SK-N-SH treated with all-trans-retinoic acid at 6 μM for 48 hours (cell line): ENCODE measurements around the gene ATOH8.

Experiments used
- ATAC-seq: fragments of 200-7000 bp; cut with Tn5 transposase; 3 replicates; pipeline ENCODE4 v1.9.1; 2020; ENCODE audit warnings: mild to moderate bottlenecking, moderate library complexity
- ARNTL ChIP-seq: fragments of 450-650 bp; formaldehyde crosslinking; IDR thresholded peaks from 2 replicates; pipeline ENCODE4 v1.5.0; 2020; ENCODE audit warnings: low read depth, mild to moderate bottlenecking, moderate library complexity, borderline replicate concordance
- ESRRG ChIP-seq: fragments of 250-450 bp; sonication (Bioruptor Pico); IDR thresholded peaks from 2 replicates; pipeline ENCODE4 v1.6.1; 2021; ENCODE audit warnings: mild to moderate bottlenecking
- GLIS3 ChIP-seq: fragments of 250-450 bp; sonication (Bioruptor Pico); IDR thresholded peaks from 2 replicates; pipeline ENCODE4 v1.5.0; 2020; ENCODE audit warnings: mild to moderate bottlenecking, moderate library complexity
- ISL1 ChIP-seq: fragments of 250-450 bp; sonication (Bioruptor Pico); IDR thresholded peaks from 2 replicates; pipeline ENCODE4 v2.1.2; 2022; ENCODE audit warnings: mild to moderate bottlenecking, moderate library complexity
- OSR1 ChIP-seq: fragments of 250-450 bp; sonication (Bioruptor Pico); IDR thresholded peaks from 2 replicates; pipeline ENCODE4 v1.8.0; 2022; ENCODE audit warnings: moderate library complexity, mild to moderate bottlenecking, inconsistent platforms
- PPARA ChIP-seq: fragments of 250-450 bp; sonication (Bioruptor Pico); IDR thresholded peaks from 2 replicates; pipeline ENCODE4 v1.5.0; 2020; ENCODE audit warnings: mild to moderate bottlenecking, borderline replicate concordance
- RARB ChIP-seq: fragments of 250-450 bp; sonication (Bioruptor Pico); IDR thresholded peaks from 2 replicates; pipeline ENCODE4 v1.8.0; 2021; ENCODE audit warnings: mild to moderate bottlenecking, moderate library complexity
- SNAI2 ChIP-seq: fragments of 250-450 bp; sonication (Bioruptor Pico); IDR thresholded peaks from 2 replicates; pipeline ENCODE4 v1.5.0; 2020; ENCODE audit warnings: mild to moderate bottlenecking, moderate library complexity
- TCF4 ChIP-seq: fragments of 250-450 bp; sonication (Bioruptor Pico); IDR thresholded peaks from 2 replicates; pipeline ENCODE4 v1.8.0; 2021; ENCODE audit warnings: mild to moderate bottlenecking, moderate library complexity, borderline replicate concordance
- TOX ChIP-seq: fragments of 250-450 bp; sonication (Bioruptor Pico); IDR thresholded peaks from 2 replicates; pipeline ENCODE4 v1.8.0; 2021; ENCODE audit warnings: mild to moderate bottlenecking, moderate library complexity, borderline replicate concordance
- ZC3H10 ChIP-seq: fragments of 250-450 bp; sonication (Bioruptor Pico); IDR thresholded peaks from 2 replicates; pipeline ENCODE4 v1.5.1; 2021; ENCODE audit warnings: mild to moderate bottlenecking, moderate library complexity
- ZFP3 ChIP-seq: fragments of 250-450 bp; sonication (Bioruptor Pico); IDR thresholded peaks from 2 replicates; pipeline ENCODE4 v1.5.0; 2020; ENCODE audit warnings: mild to moderate bottlenecking, moderate library complexity
- ZFP30 ChIP-seq: fragments of 450-650 bp; formaldehyde crosslinking; IDR thresholded peaks from 2 replicates; pipeline ENCODE4 v1.5.0; 2022; ENCODE audit warnings: mild to moderate bottlenecking, moderate library complexity
- ZNF565 ChIP-seq: fragments of 450-650 bp; formaldehyde crosslinking; conservative IDR thresholded peaks from 2 replicates; pipeline ENCODE4 v1.5.0; 2020; ENCODE audit warnings: low read depth, mild to moderate bottlenecking, moderate library complexity
- ZNF70 ChIP-seq: fragments of 450-650 bp; formaldehyde crosslinking; IDR thresholded peaks from 2 replicates; pipeline ENCODE4 v1.5.0; 2020; ENCODE audit warnings: mild to moderate bottlenecking, moderate library complexity
- ZNF8 ChIP-seq: fragments of 450-650 bp; formaldehyde crosslinking; IDR thresholded peaks from 2 replicates; pipeline ENCODE4 v1.5.0; 2020; ENCODE audit warnings: mild to moderate bottlenecking, moderate library complexity
- TF ChIP-seq, protein P1 (sequence below): fragments of 250-450 bp; sonication (Bioruptor Pico); IDR thresholded peaks from 2 replicates; pipeline ENCODE4 v1.8.0; 2020; ENCODE audit warnings: mild to moderate bottlenecking, moderate library complexity, borderline replicate concordance
- TF ChIP-seq, protein P2 (sequence below): fragments of 250-450 bp; sonication (Bioruptor Pico); IDR thresholded peaks from 2 replicates; pipeline ENCODE4 v1.5.1; 2020; ENCODE audit warnings: low read depth, mild to moderate bottlenecking, moderate library complexity
- TF ChIP-seq, protein P3 (sequence below): fragments of 250-450 bp; sonication (Bioruptor Pico); IDR thresholded peaks from 2 replicates; pipeline ENCODE4 v1.5.1; 2021; ENCODE audit warnings: mild to moderate bottlenecking, moderate library complexity
- TF ChIP-seq, protein P4 (sequence below): fragments of 250-450 bp; sonication (Bioruptor Pico); IDR thresholded peaks from 2 replicates; pipeline ENCODE4 v1.8.0; 2021; ENCODE audit warnings: low read depth, mild to moderate bottlenecking, moderate library complexity, borderline replicate concordance

ATOH8 gene

DNA sequence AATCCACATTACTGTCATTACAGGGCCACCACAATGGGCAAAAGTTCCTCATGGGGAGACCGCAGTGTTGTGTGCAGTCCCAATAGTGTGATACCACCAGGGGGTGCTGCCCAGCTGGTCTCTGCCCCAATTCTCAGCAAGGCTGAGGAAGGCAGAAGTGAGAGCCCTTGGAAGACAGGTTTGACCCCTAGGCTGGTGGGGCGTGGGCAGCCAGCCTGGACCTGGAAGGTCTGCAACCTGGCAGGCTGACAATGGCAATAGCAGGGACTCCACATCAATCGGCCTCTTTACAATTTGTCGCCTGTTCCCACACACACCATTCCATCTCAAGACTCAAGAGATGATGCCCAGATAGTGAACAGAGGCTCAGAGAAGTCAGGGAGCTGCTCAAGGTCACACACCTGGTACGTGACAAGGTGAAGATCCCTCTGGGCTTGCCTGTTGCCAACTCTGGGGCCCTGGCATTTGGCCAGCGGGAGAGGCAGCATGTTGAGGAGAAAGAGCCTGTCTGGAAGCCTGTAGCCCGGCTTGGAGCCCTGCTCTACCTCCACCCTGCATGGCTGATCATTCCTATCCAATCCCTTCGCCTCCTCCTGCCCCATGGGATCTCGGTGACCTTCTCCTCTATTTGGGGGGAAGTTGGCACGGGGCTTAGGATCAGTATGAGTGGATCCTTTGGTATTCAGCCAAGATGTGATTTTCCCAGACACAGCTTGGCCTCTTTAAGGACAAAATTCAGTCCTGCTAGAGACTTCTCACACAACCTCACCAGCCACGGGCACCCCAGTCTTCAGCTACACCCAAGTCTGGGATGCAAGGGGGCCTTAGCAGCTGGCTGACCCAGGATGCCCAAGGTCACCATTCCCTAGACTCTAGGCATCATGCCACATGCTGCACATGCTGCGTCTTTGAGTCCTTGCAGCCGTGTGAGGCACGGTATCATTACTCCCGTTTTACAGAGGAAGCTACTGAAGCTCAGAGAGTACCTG, 2.9 kb upstream of the ATOH8 start:
- peak; percentile 71 for ATAC-seq
- TF ChIP-seq ZFP3 (CRISPR knock-in tag): 0 out of 2 replicates have a peak, but pooled peaks have one; percentile 31
- TF ChIP-seq ISL1: no peak
- TF ChIP-seq, protein P1, sequence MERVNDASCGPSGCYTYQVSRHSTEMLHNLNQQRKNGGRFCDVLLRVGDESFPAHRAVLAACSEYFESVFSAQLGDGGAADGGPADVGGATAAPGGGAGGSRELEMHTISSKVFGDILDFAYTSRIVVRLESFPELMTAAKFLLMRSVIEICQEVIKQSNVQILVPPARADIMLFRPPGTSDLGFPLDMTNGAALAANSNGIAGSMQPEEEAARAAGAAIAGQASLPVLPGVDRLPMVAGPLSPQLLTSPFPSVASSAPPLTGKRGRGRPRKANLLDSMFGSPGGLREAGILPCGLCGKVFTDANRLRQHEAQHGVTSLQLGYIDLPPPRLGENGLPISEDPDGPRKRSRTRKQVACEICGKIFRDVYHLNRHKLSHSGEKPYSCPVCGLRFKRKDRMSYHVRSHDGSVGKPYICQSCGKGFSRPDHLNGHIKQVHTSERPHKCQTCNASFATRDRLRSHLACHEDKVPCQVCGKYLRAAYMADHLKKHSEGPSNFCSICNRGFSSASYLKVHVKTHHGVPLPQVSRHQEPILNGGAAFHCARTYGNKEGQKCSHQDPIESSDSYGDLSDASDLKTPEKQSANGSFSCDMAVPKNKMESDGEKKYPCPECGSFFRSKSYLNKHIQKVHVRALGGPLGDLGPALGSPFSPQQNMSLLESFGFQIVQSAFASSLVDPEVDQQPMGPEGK (CRISPR knock-in tag): no peak
- TF ChIP-seq, protein P2, sequence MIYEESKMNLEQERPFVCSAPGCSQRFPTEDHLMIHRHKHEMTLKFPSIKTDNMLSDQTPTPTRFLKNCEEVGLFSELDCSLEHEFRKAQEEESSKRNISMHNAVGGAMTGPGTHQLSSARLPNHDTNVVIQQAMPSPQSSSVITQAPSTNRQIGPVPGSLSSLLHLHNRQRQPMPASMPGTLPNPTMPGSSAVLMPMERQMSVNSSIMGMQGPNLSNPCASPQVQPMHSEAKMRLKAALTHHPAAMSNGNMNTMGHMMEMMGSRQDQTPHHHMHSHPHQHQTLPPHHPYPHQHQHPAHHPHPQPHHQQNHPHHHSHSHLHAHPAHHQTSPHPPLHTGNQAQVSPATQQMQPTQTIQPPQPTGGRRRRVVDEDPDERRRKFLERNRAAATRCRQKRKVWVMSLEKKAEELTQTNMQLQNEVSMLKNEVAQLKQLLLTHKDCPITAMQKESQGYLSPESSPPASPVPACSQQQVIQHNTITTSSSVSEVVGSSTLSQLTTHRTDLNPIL: no peak

DNA sequence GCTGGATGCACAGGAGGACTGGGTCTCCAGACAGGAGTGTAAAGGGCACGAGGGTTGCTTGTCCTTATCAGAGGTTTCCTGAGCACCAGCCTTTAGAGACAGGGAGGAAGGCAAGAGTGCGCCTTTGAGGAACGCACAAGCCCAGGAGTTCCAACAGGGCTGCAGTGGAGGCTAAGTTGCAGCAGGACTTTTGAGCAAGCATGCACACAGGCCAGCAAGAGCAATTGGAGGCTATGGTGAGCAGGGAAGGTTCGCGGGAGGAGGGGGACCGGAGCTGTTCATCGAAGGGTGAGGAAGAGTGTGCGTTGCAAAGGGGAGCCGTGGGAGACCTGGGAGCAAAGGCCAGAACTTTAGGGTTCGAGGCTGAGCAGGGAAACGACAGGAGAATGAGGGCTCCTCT, 2.2 kb upstream of the ATOH8 start:
- TF ChIP-seq OSR1 (CRISPR knock-in tag): no peak
- TF ChIP-seq PPARA (CRISPR knock-in tag): no peak
- no peak for ATAC-seq

DNA sequence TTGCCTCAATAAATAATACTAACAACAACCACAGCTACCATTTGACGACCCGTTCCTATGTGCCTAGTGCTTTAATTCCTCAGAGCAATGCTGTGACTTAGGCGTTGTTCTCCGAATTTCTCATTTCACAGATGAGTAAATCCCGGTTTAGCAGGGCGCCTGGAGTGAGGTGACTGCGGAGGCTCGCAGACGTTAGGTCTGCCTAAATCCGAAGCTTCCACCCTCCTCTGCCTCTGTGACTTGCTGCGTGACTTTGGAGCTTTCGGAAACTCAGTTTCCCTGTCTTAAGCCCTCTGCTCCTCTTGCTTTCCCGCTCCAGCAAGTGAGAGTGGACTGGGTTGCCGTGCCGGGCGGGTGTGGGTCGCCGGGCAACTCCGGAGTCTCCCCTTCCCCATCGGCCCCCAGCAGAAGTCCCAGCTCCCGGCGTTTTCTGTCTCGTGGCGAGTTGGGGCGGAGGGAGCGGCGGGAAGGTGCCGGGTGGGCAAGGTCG, 711 bp upstream of the ATOH8 start:
- no peak for ATAC-seq
- TF ChIP-seq PPARA (CRISPR knock-in tag) (no peak), ZC3H10 (no peak), ZNF8 (CRISPR knock-in tag) (no peak), TOX (no peak), GLIS3 (CRISPR knock-in tag) (no peak), ARNTL (CRISPR knock-in tag) (no peak)
- TF ChIP-seq, protein P3, sequence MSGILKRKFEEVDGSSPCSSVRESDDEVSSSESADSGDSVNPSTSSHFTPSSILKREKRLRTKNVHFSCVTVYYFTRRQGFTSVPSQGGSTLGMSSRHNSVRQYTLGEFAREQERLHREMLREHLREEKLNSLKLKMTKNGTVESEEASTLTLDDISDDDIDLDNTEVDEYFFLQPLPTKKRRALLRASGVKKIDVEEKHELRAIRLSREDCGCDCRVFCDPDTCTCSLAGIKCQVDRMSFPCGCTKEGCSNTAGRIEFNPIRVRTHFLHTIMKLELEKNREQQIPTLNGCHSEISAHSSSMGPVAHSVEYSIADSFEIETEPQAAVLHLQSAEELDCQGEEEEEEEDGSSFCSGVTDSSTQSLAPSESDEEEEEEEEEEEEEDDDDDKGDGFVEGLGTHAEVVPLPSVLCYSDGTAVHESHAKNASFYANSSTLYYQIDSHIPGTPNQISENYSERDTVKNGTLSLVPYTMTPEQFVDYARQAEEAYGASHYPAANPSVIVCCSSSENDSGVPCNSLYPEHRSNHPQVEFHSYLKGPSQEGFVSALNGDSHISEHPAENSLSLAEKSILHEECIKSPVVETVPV (CRISPR knock-in tag): no peak
- TF ChIP-seq, protein P2: no peak

DNA sequence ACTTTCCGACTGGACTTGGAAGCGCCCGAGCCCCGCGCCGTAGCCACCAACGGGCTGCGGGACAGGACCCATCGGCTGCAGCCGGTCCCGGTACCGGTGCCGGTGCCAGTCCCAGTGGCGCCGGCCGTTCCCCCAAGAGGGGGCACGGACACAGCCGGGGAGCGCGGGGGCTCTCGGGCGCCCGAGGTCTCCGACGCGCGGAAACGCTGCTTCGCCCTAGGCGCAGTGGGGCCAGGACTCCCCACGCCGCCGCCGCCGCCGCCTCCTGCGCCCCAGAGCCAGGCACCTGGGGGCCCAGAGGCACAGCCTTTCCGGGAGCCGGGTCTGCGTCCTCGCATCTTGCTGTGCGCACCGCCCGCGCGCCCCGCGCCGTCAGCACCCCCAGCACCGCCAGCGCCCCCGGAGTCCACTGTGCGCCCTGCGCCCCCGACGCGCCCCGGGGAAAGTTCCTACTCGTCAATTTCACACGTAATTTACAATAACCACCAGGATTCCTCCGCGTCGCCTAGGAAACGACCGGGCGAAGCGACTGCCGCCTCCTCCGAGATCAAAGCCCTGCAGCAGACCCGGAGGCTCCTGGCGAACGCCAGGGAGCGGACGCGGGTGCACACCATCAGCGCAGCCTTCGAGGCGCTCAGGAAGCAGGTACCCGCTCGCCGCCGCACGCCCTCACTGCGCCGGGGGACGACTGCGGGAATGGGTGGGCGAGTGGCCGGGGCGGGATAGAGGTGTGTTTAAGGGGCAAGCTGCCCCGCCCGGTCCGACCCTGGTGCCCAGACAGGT, 713 bp downstream of the ATOH8 start:
- no peak for TF ChIP-seq RARB
- TF ChIP-seq, protein P4, sequence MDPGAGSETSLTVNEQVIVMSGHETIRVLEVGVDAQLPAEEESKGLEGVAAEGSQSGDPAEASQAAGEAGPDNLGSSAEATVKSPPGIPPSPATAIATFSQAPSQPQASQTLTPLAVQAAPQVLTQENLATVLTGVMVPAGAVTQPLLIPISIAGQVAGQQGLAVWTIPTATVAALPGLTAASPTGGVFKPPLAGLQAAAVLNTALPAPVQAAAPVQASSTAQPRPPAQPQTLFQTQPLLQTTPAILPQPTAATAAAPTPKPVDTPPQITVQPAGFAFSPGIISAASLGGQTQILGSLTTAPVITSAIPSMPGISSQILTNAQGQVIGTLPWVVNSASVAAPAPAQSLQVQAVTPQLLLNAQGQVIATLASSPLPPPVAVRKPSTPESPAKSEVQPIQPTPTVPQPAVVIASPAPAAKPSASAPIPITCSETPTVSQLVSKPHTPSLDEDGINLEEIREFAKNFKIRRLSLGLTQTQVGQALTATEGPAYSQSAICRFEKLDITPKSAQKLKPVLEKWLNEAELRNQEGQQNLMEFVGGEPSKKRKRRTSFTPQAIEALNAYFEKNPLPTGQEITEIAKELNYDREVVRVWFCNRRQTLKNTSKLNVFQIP: no peak
- TF ChIP-seq SNAI2: no peak
- no peak for TF ChIP-seq ZFP3 (CRISPR knock-in tag)
- TF ChIP-seq TCF4 (CRISPR knock-in tag): no peak
- TF ChIP-seq ZFP30 (CRISPR knock-in tag): no peak
- TF ChIP-seq ZNF70 (CRISPR knock-in tag): no peak
- TF ChIP-seq ISL1: no peak
- TF ChIP-seq ZNF8 (CRISPR knock-in tag): no peak
- TF ChIP-seq, protein P3 (CRISPR knock-in tag): no peak
- TF ChIP-seq ESRRG (CRISPR knock-in tag): no peak
- no peak for TF ChIP-seq ZNF565 (CRISPR knock-in tag)
- TF ChIP-seq PPARA (CRISPR knock-in tag): no peak
- TF ChIP-seq, protein P2: no peak

More for the DNA sequence above, 713 bp downstream of the ATOH8 start:
- peak; percentile 26 for ATAC-seq
